Measurements from ENCODE around the gene ZNF521.

DNA sequence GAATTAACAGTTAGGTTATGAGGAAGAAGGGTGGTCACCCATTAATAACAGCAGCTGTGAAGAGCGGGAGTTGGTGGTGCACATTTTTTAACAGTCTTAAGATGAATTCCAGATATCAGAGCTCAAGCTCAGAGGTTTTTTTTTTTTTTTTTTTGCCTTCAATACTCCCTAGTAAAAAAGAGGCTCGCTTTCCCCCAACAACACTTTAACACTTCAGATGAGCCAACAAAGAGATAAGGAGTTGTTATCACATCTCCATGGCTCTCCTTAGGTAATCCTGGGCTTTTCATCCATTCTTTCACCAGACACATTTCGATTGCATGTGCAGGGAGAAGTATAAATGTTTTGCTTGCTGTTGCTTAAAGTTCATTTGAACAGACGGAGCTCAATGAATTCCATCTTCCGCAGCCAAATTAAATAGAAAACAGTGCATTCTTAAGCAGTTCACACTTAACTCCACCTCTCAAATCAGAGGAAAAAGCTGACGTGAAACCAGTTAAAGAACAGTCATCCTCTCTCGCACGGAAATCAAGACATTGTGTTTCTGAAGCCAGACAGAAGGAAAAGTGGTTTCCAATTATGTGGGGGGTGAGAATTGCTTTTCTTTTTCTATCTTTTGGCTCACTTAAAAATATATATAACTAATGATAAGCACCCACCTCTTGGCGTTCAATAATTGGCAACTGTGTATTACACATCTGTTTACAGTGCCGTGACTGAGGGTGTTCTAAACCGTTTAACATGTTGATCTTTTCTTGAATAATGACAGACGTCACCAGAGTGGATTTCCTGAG is 118.2 kb downstream of the ZNF521 start:
- no peak for TF ChIP-seq EP300 (IDR thresholded peaks at IDR 0.05)
- TF ChIP-seq, protein P1, sequence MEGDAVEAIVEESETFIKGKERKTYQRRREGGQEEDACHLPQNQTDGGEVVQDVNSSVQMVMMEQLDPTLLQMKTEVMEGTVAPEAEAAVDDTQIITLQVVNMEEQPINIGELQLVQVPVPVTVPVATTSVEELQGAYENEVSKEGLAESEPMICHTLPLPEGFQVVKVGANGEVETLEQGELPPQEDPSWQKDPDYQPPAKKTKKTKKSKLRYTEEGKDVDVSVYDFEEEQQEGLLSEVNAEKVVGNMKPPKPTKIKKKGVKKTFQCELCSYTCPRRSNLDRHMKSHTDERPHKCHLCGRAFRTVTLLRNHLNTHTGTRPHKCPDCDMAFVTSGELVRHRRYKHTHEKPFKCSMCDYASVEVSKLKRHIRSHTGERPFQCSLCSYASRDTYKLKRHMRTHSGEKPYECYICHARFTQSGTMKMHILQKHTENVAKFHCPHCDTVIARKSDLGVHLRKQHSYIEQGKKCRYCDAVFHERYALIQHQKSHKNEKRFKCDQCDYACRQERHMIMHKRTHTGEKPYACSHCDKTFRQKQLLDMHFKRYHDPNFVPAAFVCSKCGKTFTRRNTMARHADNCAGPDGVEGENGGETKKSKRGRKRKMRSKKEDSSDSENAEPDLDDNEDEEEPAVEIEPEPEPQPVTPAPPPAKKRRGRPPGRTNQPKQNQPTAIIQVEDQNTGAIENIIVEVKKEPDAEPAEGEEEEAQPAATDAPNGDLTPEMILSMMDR (IDR thresholded peaks at IDR 0.05): no peak
